OCI-LY7 (cell line): ENCODE results near the gene SFSWAP. TPM values are rescaled to one million over a fixed set of nuclear protein-coding genes. Genes with fewer than 3 reads are reported as not detected.

ENCODE experiments used
- BruUV-seq: library from RNA; stranded (reverse); fragments of 400-500 nt; replicated peaks from 2 replicates; lab custom pipeline; 2021; lab: Mats Ljungman, UMichigan
- CTCF ChIA-PET: fragments of 300-600 bp; sonication (Branson Sonifier 250); formaldehyde crosslinking; loops from one replicate; lab custom pipeline; 2022; ENCODE audit warnings: antibody characterized with exemption; ENCODE audit not compliant: unreplicated experiment; lab: Charles Lee
- POLR2A ChIA-PET: fragments of 300-600 bp; sonication (Branson Sonifier 250); formaldehyde crosslinking; loops from one replicate; lab custom pipeline; 2022; ENCODE audit warnings: antibody characterized with exemption; lab: Charles Lee
- DNase-seq: peaks from one replicate; pipeline ENCODE4 v3.0.0-alpha.2; 2015; ENCODE audit warnings: low spot score
- H2AFZ ChIP-seq: fragments of 200-600 bp; sonication (generic), shearing (Covaris generic); 2 replicates; pipeline ENCODE4 v1.6.1; 2014; ENCODE audit warnings: mild to moderate bottlenecking, antibody characterized with exemption, low read length, moderate library complexity
- H3K27ac ChIP-seq: fragments of 200-600 bp; sonication (generic); 2 replicates; pipeline ENCODE4 v1.5.1; 2014; ENCODE audit warnings: mixed run types, low read depth, mild to moderate bottlenecking, moderate library complexity, low read length, inconsistent platforms; ENCODE audit not compliant: poor library complexity, severe bottlenecking
- H3K36me3 ChIP-seq: fragments of 200-600 bp; sonication (generic); 2 replicates; pipeline ENCODE4 v1.6.1; 2014; ENCODE audit warnings: mild to moderate bottlenecking, antibody characterized with exemption, low read length, moderate library complexity, mixed read lengths; ENCODE audit not compliant: insufficient read depth
- H3K4me1 ChIP-seq: fragments of 200-600 bp; sonication (generic); 2 replicates; pipeline ENCODE4 v1.5.1; 2014; ENCODE audit warnings: mild to moderate bottlenecking, low read length; ENCODE audit not compliant: insufficient read depth, poor library complexity, severe bottlenecking
- H3K4me2 ChIP-seq: fragments of 200-600 bp; sonication (generic); 2 replicates; pipeline ENCODE4 v1.6.1; 2014; ENCODE audit warnings: mild to moderate bottlenecking, low read length
- H3K4me3 ChIP-seq: fragments of 200-600 bp; sonication (generic); 2 replicates; pipeline ENCODE4 v1.5.1; 2014; ENCODE audit warnings: mild to moderate bottlenecking, low read depth, low read length; ENCODE audit not compliant: poor library complexity, severe bottlenecking
- H3K79me2 ChIP-seq: fragments of 200-600 bp; sonication (generic); 2 replicates; pipeline ENCODE4 v1.6.1; 2016; ENCODE audit warnings: low read depth, mild to moderate bottlenecking, low read length, moderate library complexity, mixed read lengths; ENCODE audit not compliant: insufficient read depth
- H3K9me2 ChIP-seq: fragments of 200-600 bp; sonication (generic); 2 replicates; pipeline ENCODE4 v1.6.1; 2016; ENCODE audit warnings: mild to moderate bottlenecking, low read length, mixed read lengths; ENCODE audit not compliant: insufficient read depth
- H3K9me3 ChIP-seq: fragments of 200-600 bp; sonication (generic); 2 replicates; pipeline ENCODE4 v1.6.1; 2014; ENCODE audit warnings: mild to moderate bottlenecking, mixed run types, low read length, mixed read lengths
- H4K20me1 ChIP-seq: fragments of 200-600 bp; sonication (generic); 2 replicates; pipeline ENCODE4 v1.6.1; 2014; ENCODE audit warnings: mild to moderate bottlenecking, antibody characterized with exemption, low read length, moderate library complexity, mixed read lengths; ENCODE audit not compliant: insufficient read depth
- EZH2phosphoT487 ChIP-seq: fragments of 200-600 bp; sonication (generic); IDR thresholded peaks from 2 replicates; pipeline ENCODE4 v1.6.1; 2018; ENCODE audit warnings: low read depth, borderline replicate concordance, mild to moderate bottlenecking, mixed run types, antibody characterized with exemption, low read length, moderate library complexity, mixed read lengths
- intact Hi-C: fragments of 100-400 bp; cut with micrococcal nuclease; formaldehyde crosslinking; loops from one replicate; pipeline ENCODE4 v1.10.0; 2022; ENCODE audit not compliant: unreplicated experiment
- total RNA-seq, 2 experiments: library from RNA; depleted of rRNA in 1 of 2; stranded (reverse); fragments of >200 nt in 1 of 2; shearing (Covaris generic) in 1 of 2; gene quantifications; 2 replicates each; pipeline ENCODE4 v1.2.3, GENCODE V29; 2014 to 2022
- TF ChIP-seq, protein P1 (sequence below): fragments of 200-600 bp; sonication (generic); conservative IDR thresholded peaks from 2 replicates; pipeline ENCODE4 v1.5.1; 2014; ENCODE audit warnings: mild to moderate bottlenecking, antibody characterized with exemption, low read length, moderate library complexity, mixed read lengths

SFSWAP gene
- total RNA-seq, 2 experiments from 2014 or later: 54.0 to 87.1 TPM

GRCh38 chr12:131765961-131766360 is 55.1 kb downstream of the SFSWAP start:
- no TSS peak for BruUV-seq
- no peaks in the 10 kb centered on the region for H3K79me2 ChIP-seq
- no peaks in the 10 kb centered on the region for H3K9me3 ChIP-seq
- no peak for DNase-seq
- H3K4me3 ChIP-seq: no peak overlapping the region
- peaks cover 15% of the 10 kb centered on the region for H3K4me1 ChIP-seq
- ChIA-PET POLR2A (interaction anchor here (0.8 kb wide), 1 partner anchor 14 kb away, joined by 3 read pairs; no protein-coding TSS in a partner anchor), CTCF (no interaction called here)
- no peak overlapping the region for H3K4me2 ChIP-seq
- H2AFZ ChIP-seq: no peak overlapping the region
- TF ChIP-seq, protein P1, sequence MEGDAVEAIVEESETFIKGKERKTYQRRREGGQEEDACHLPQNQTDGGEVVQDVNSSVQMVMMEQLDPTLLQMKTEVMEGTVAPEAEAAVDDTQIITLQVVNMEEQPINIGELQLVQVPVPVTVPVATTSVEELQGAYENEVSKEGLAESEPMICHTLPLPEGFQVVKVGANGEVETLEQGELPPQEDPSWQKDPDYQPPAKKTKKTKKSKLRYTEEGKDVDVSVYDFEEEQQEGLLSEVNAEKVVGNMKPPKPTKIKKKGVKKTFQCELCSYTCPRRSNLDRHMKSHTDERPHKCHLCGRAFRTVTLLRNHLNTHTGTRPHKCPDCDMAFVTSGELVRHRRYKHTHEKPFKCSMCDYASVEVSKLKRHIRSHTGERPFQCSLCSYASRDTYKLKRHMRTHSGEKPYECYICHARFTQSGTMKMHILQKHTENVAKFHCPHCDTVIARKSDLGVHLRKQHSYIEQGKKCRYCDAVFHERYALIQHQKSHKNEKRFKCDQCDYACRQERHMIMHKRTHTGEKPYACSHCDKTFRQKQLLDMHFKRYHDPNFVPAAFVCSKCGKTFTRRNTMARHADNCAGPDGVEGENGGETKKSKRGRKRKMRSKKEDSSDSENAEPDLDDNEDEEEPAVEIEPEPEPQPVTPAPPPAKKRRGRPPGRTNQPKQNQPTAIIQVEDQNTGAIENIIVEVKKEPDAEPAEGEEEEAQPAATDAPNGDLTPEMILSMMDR: no peak
- TF ChIP-seq EZH2phosphoT487: no peak
- H3K36me3 ChIP-seq: peaks cover 92% of the 10 kb centered on the region
- intact Hi-C loops: no loop called here
- no peaks in the 10 kb centered on the region for H3K9me2 ChIP-seq
- H4K20me1 ChIP-seq: no peaks in the 10 kb centered on the region
- H3K27ac ChIP-seq: no peak overlapping the region

DNA sequence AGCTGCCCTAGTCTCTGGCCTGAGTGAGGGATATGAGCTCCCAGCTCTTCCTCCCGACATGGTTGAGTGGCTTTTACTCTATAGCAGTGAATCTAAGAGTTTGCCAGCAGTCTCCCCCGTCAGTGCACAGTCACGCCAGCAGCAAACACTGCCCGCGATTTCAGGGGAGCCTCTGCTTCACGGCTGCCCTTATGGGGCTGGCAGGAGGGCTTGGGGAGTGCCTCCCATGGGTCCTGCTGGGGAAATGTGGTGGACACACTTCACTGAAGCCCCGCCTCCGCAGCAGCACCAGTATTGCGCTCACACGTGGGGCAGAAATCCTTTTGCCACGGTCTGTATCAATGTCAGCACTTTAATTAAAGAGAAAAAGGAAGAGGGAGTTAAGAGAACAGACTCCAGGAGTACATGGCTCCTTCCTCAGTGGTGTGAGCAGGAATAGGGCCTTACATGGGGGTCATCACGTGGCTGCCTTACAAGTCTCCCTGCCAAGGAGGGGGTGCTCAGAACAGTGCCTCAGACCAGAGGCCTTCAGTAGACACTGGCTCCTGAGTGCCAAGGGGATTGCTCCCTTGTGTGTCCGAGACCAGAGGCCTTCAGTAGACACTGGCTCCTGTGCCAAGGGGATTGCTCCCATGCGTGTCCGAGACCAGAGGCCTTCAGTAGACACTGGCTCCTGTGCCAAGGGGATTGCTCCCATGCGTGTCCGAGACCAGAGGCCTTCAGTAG is 55.7 kb downstream of the SFSWAP start:
- H3K4me1 ChIP-seq: peaks cover 19% of the 10 kb centered on the region
- H3K79me2 ChIP-seq: no peaks in the 10 kb centered on the region
- no peak overlapping the region for H2AFZ ChIP-seq
- no peaks in the 10 kb centered on the region for H4K20me1 ChIP-seq
- POLR2A ChIA-PET: interaction anchor here (0.8 kb wide), 1 partner anchor 15 kb away, joined by 3 read pairs; no protein-coding TSS in a partner anchor
- H3K9me3 ChIP-seq: no peaks in the 10 kb centered on the region
- no peak for TF ChIP-seq EZH2phosphoT487
- TF ChIP-seq, protein P1: no peak
- H3K27ac ChIP-seq: no peak overlapping the region
- CTCF ChIA-PET: no interaction called here
- intact Hi-C loops: no loop called here
- DNase-seq: no peak
- H3K4me2 ChIP-seq: no peak overlapping the region
- peaks cover 92% of the 10 kb centered on the region for H3K36me3 ChIP-seq
- no peak overlapping the region for H3K4me3 ChIP-seq
- BruUV-seq: no TSS peak
- no peaks in the 10 kb centered on the region for H3K9me2 ChIP-seq

DNA sequence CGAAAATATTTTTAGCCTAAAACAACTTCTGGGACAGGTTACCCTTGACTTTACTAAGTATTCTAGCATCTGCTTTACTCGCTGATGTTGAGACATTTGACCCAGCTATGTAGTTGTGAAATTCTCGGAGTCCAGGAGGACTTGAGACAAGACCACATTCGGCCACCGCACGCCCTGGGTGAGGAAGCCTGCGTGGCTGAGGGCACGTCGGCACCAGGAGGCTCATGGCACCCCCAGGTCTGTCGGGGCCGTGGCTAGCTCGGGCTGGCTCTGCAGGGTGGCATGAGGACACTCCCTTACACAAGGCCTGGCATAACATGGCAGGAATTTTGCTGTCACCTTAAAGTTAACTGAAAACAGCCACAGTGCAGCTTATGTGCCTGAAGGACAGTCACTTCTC is 59.2 kb downstream of the SFSWAP start:
- H3K9me2 ChIP-seq: no peaks in the 10 kb centered on the region
- ChIA-PET CTCF (no interaction called here), POLR2A (no interaction called here)
- no peaks in the 10 kb centered on the region for H4K20me1 ChIP-seq
- no peak for DNase-seq
- H3K36me3 ChIP-seq: peaks cover 86% of the 10 kb centered on the region
- H3K79me2 ChIP-seq: no peaks in the 10 kb centered on the region
- H2AFZ ChIP-seq: no peak overlapping the region
- no peak overlapping the region for H3K4me3 ChIP-seq
- BruUV-seq: no TSS peak
- intact Hi-C loops: loop anchor here (10.0 kb wide), 1 partner anchor 895 kb away; the partner anchor contains the start of gene RAN
- H3K27ac ChIP-seq: peak overlapping the region; percentile 49
- H3K4me1 ChIP-seq: peaks cover 49% of the 10 kb centered on the region
- H3K4me2 ChIP-seq: 0 out of 2 replicates have a peak overlapping the region, but pooled peaks have one; percentile 5
- no peaks in the 10 kb centered on the region for H3K9me3 ChIP-seq
- TF ChIP-seq EZH2phosphoT487: no peak
- TF ChIP-seq, protein P1: no peak
